HG02588 (cell line): Measurements from ENCODE around the gene WDR89.
A peak's percentile ranks its signal among the peaks of the same experiment; 100 is the strongest.
"Not testable (repeated sequence)": the region's sequence is repeated elsewhere in the genome, so short reads cannot be mapped to it uniquely, and the experiment has no call there.

Experiments used
- ATAC-seq: cut with Tn5 transposase; IDR thresholded peaks from one replicate; pipeline ENCODE4 v1.9.1; 2021; ENCODE audit warnings: mild to moderate bottlenecking, moderate library complexity; ENCODE audit not compliant: unreplicated experiment

The WDR89 gene

GRCh38 chr14:63654936-63655335 lies 13.3 kb upstream of the WDR89 start:
- ATAC-seq: no peak

- ATAC-seq: no peak
Observed at GRCh38 chr14:63654346-63654745, 12.7 kb upstream of the WDR89 start.

GRCh38 chr14:63652406-63652805 lies 10.7 kb upstream of the WDR89 start:
- no peak for ATAC-seq

- ATAC-seq: peak; percentile 56
Observed at GRCh38 chr14:63650256-63650952, 8.7 kb upstream of the WDR89 start.

GRCh38 chr14:63647696-63648410 lies 6.2 kb upstream of the WDR89 start:
- ATAC-seq: peak; percentile 83

GRCh38 chr14:63644741-63645140 lies 3.1 kb upstream of the WDR89 start:
- no peak for ATAC-seq

- ATAC-seq: no peak
Observed at GRCh38 chr14:63642656-63643382, 1.1 kb upstream of the WDR89 start.

- peak; percentile 55 for ATAC-seq
Observed at GRCh38 chr14:63642229-63642611, 549 bp upstream of the WDR89 start.

- ATAC-seq: no peak
Observed at GRCh38 chr14:63638493-63638892, 3.2 kb downstream of the WDR89 start.

- not testable (repeated sequence) for ATAC-seq
Observed at GRCh38 chr14:63636094-63636635, 5.5 kb downstream of the WDR89 start.

GRCh38 chr14:63633801-63634200 lies 7.9 kb downstream of the WDR89 start:
- no peak for ATAC-seq

- ATAC-seq: no peak
Observed at GRCh38 chr14:63632932-63633514, 8.6 kb downstream of the WDR89 start.

GRCh38 chr14:63624701-63625100 lies 17.0 kb downstream of the WDR89 start:
- no peak for ATAC-seq

- ATAC-seq: no peak
Observed at GRCh38 chr14:63624203-63624602, 17.5 kb downstream of the WDR89 start.

GRCh38 chr14:63621975-63622374 lies 19.7 kb downstream of the WDR89 start:
- not testable (repeated sequence) for ATAC-seq

- no peak for ATAC-seq
Observed at GRCh38 chr14:63616015-63616414, 25.7 kb downstream of the WDR89 start.

GRCh38 chr14:63614679-63615363 lies 26.9 kb downstream of the WDR89 start:
- no peak for ATAC-seq

GRCh38 chr14:63611078-63611477 lies 30.6 kb downstream of the WDR89 start:
- no peak for ATAC-seq

GRCh38 chr14:63605041-63605532 lies 36.6 kb downstream of the WDR89 start:
- no peak for ATAC-seq

GRCh38 chr14:63604626-63605025 lies 37.0 kb downstream of the WDR89 start:
- no peak for ATAC-seq
